OCI-LY1 (cell line): ENCODE measurements around the gene DNAJC7.

Experiments used
- H2AFZ ChIP-seq: fragments of 200-600 bp; sonication (generic), shearing (Covaris generic); 2 replicates; pipeline ENCODE4 v1.6.0; 2014; ENCODE audit warnings: antibody characterized with exemption, mild to moderate bottlenecking, low read length
- H3F3A ChIP-seq: fragments of 200-600 bp; sonication (generic), shearing (Covaris generic); 2 replicates; pipeline ENCODE4 v1.6.0; 2014; ENCODE audit warnings: mild to moderate bottlenecking, antibody characterized with exemption, low read length, moderate library complexity; ENCODE audit not compliant: insufficient read depth
- H3K27ac ChIP-seq: fragments of 200-600 bp; sonication (generic); 2 replicates; pipeline ENCODE4 v1.5.1; 2014; ENCODE audit warnings: low read length, mixed run types, mild to moderate bottlenecking, low read depth; ENCODE audit not compliant: poor library complexity, severe bottlenecking
- H3K27me3 ChIP-seq: fragments of 200-600 bp; sonication (generic); 2 replicates; pipeline ENCODE4 v1.6.0; 2014; ENCODE audit warnings: antibody characterized with exemption, mild to moderate bottlenecking, low read length, moderate library complexity; ENCODE audit not compliant: insufficient read depth
- H3K36me3 ChIP-seq: fragments of 200-600 bp; sonication (generic); 2 replicates; pipeline ENCODE4 v1.6.1; 2014; ENCODE audit warnings: mild to moderate bottlenecking, antibody characterized with exemption, low read length, moderate library complexity, mixed read lengths; ENCODE audit not compliant: insufficient read depth
- H3K4me1 ChIP-seq: fragments of 200-600 bp; sonication (generic); 2 replicates; pipeline ENCODE4 v1.5.1; 2014; ENCODE audit warnings: mild to moderate bottlenecking, low read length, moderate library complexity; ENCODE audit not compliant: insufficient read depth, severe bottlenecking
- H3K4me2 ChIP-seq: fragments of 200-600 bp; sonication (generic), shearing (Covaris generic); 2 replicates; pipeline ENCODE4 v1.6.1; 2014; ENCODE audit warnings: low read length
- H3K4me3 ChIP-seq: fragments of 200-600 bp; sonication (generic); 2 replicates; pipeline ENCODE4 v1.5.1; 2014; ENCODE audit warnings: low read length, low read depth, mild to moderate bottlenecking, mixed read lengths; ENCODE audit not compliant: poor library complexity, severe bottlenecking
- H3K79me2 ChIP-seq: fragments of 200-600 bp; shearing (Covaris generic); 2 replicates; pipeline ENCODE4 v1.6.1; 2016; ENCODE audit warnings: mixed run types, low read length, mixed read lengths; ENCODE audit not compliant: insufficient read depth
- H3K9ac ChIP-seq: fragments of 200-600 bp; sonication (generic), shearing (Covaris generic); 2 replicates; pipeline ENCODE4 v1.6.1; 2014; ENCODE audit warnings: mild to moderate bottlenecking, low read length, mixed read lengths
- H3K9me2 ChIP-seq: fragments of 200-600 bp; sonication (generic), shearing (Covaris generic); 2 replicates; pipeline ENCODE4 v1.6.1; 2014; ENCODE audit warnings: low read depth, mild to moderate bottlenecking, low read length, mixed read lengths
- H3K9me3 ChIP-seq: fragments of 200-600 bp; shearing (Covaris generic); 2 replicates; pipeline ENCODE4 v1.6.1; 2014; ENCODE audit warnings: low read length, mixed read lengths
- H4K20me1 ChIP-seq: fragments of 200-600 bp; sonication (generic), shearing (Covaris generic); 2 replicates; pipeline ENCODE4 v1.6.0; 2016; ENCODE audit warnings: mild to moderate bottlenecking, low read length; ENCODE audit not compliant: insufficient read depth
- CTCF ChIP-seq: fragments of 200-600 bp; sonication (generic), shearing (Covaris generic); IDR thresholded peaks from 2 replicates; pipeline ENCODE4 v1.5.1; 2017; ENCODE audit warnings: mild to moderate bottlenecking, antibody characterized with exemption, low read length, moderate library complexity, mixed read lengths
- EZH2 ChIP-seq: fragments of 200-600 bp; sonication (generic), shearing (Covaris generic); IDR thresholded peaks from 2 replicates; pipeline ENCODE4 v1.8.0; 2017; ENCODE audit warnings: borderline replicate concordance, mixed run types, mild to moderate bottlenecking, antibody characterized with exemption, low read length, moderate library complexity, mixed read lengths

The DNAJC7 gene

GRCh38 chr17:41941168-41941567, 76.1 kb downstream of the DNAJC7 start:
- peaks cover 3% of the 10 kb centered on the region for H3K4me1 ChIP-seq
- TF ChIP-seq CTCF (no peak), EZH2 (no peak)
- no peak overlapping the region for H3K4me2 ChIP-seq
- no peak overlapping the region for H3K27ac ChIP-seq
- no peaks in the 10 kb centered on the region for H3K9me2 ChIP-seq
- no peak overlapping the region for H3K4me3 ChIP-seq
- H3K36me3 ChIP-seq: no peaks in the 10 kb centered on the region; the same call in 1 of the 2 replicates
- H3K9me3 ChIP-seq: no peaks in the 10 kb centered on the region
- no peak overlapping the region for H2AFZ ChIP-seq
- H3K27me3 ChIP-seq: no peaks in the 10 kb centered on the region
- H3F3A ChIP-seq: no peaks in the 10 kb centered on the region
- no peaks in the 10 kb centered on the region for H3K79me2 ChIP-seq
- no peak overlapping the region for H3K9ac ChIP-seq
- H4K20me1 ChIP-seq: no peaks in the 10 kb centered on the region

GRCh38 chr17:41939693-41940090, 77.5 kb downstream of the DNAJC7 start:
- Histone ChIP-seq H3K9ac (no peak overlapping the region), H4K20me1 (no peaks in the 10 kb centered on the region), H3K79me2 (no peaks in the 10 kb centered on the region), H3F3A (no peaks in the 10 kb centered on the region), H3K4me3 (no peak overlapping the region), H3K36me3 (no peaks in the 10 kb centered on the region; the same call in 1 of the 2 replicates), H3K4me2 (no peak overlapping the region), H3K27me3 (no peaks in the 10 kb centered on the region), H3K4me1 (peaks cover 3% of the 10 kb centered on the region), H2AFZ (no peak overlapping the region), H3K27ac (no peak overlapping the region), H3K9me2 (no peaks in the 10 kb centered on the region), H3K9me3 (no peaks in the 10 kb centered on the region)
- no peak for TF ChIP-seq EZH2
- TF ChIP-seq CTCF: no peak

- no peak overlapping the region for H3K4me3 ChIP-seq
- no peaks in the 10 kb centered on the region for H3K9me2 ChIP-seq
- TF ChIP-seq CTCF: no peak
- no peak for TF ChIP-seq EZH2
- H3F3A ChIP-seq: no peaks in the 10 kb centered on the region
- H3K4me1 ChIP-seq: peaks cover 3% of the 10 kb centered on the region
- no peaks in the 10 kb centered on the region for H3K27me3 ChIP-seq
- H4K20me1 ChIP-seq: no peaks in the 10 kb centered on the region
- no peak overlapping the region for H3K27ac ChIP-seq
- no peaks in the 10 kb centered on the region for H3K9me3 ChIP-seq
- no peaks in the 10 kb centered on the region; the same call in 1 of the 2 replicates for H3K36me3 ChIP-seq
- no peaks in the 10 kb centered on the region for H3K79me2 ChIP-seq
- no peak overlapping the region for H2AFZ ChIP-seq
- H3K9ac ChIP-seq: no peak overlapping the region
- H3K4me2 ChIP-seq: no peak overlapping the region
Measured at GRCh38 chr17:41939044-41939692, 78.1 kb downstream of the DNAJC7 start.
